ENCODE results near the gene RBM47. TPM values are rescaled to one million over a fixed set of nuclear protein-coding genes. Genes with fewer than 3 reads are reported as not detected.

The RBM47 gene
- total RNA-seq, 1 experiment from 2014 or later: 78.0 TPM

GRCh38 chr4:40454816-40455215 lies 174.8 kb downstream of the RBM47 start:
- Histone ChIP-seq H2AFZ (no peak overlapping the region), H3K9me2 (ENCODE audit: insufficient read depth) (no peaks in the 10 kb centered on the region), H3K9me3 (ENCODE audit: insufficient read depth, low read depth) (no peaks in the 10 kb centered on the region), H3K36me3 (ENCODE audit: low read depth) (peaks cover 24% of the 10 kb centered on the region), H3F3A (ENCODE audit: insufficient read depth, low read depth) (peaks cover 25% of the 10 kb centered on the region), H3K4me2 (no peak overlapping the region), H4K20me1 (ENCODE audit: insufficient read depth) (peaks cover 6% of the 10 kb centered on the region; the same call in 1 of the 2 replicates), H3K27ac (peak overlapping the region; percentile 21; the same call in 1 of the 2 replicates), H3K27me3 (ENCODE audit: insufficient read depth, low read depth) (no peaks in the 10 kb centered on the region), H3K79me2 (ENCODE audit: low read depth) (peaks cover 62% of the 10 kb centered on the region), H3K4me1 (replicated peaks; ENCODE audit: insufficient read depth) (peaks cover 52% of the 10 kb centered on the region), H3K4me3 (no peak overlapping the region)
- POLR2A ChIA-PET (ENCODE audit: unreplicated experiment): interaction anchor here (0.5 kb wide), 1 partner anchor 57 kb away, joined by 3 read pairs; no protein-coding TSS in a partner anchor
- no peak for DNase-seq
- intact Hi-C loops (cut with micrococcal nuclease; ENCODE audit: unreplicated experiment): no loop called here
- CTCF ChIA-PET: no interaction called here
- TF ChIP-seq CTCF (conservative IDR thresholded peaks at IDR 0.05): no peak
- no peak for TF ChIP-seq EZH2 (IDR thresholded peaks at IDR 0.05; ENCODE audit: low read depth)
- BruUV-seq (replicated peaks): no TSS peak

DNA sequence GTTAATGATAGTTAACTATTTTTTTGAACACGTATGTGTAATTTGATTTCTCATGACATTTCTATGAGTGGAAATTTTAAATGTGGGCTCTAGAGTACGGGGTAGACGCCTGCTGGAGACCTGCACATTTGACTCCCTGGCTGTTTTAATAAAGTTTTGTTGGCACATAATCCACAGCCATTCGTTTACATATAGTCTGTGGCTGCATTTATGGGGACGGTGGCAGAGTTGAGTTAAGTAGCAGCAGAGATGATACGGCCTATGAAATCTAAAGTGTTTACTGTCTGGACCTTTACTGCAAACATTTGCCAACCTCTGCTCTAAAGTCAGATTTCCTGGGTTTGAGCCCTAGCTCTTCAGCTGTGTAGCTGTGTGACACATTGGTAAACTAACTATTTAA lies 175.8 kb downstream of the RBM47 start:
- H4K20me1 ChIP-seq (ENCODE audit: insufficient read depth): peaks cover 6% of the 10 kb centered on the region; the same call in 1 of the 2 replicates
- no peak overlapping the region for H3K27ac ChIP-seq
- H3K27me3 ChIP-seq (ENCODE audit: insufficient read depth, low read depth): no peaks in the 10 kb centered on the region
- TF ChIP-seq CTCF (conservative IDR thresholded peaks at IDR 0.05) (no peak), EZH2 (IDR thresholded peaks at IDR 0.05; ENCODE audit: low read depth) (no peak)
- ChIA-PET CTCF (interaction anchor here (0.6 kb wide), 1 partner anchor 13 kb away, joined by 3 read pairs; no protein-coding TSS in a partner anchor), POLR2A (ENCODE audit: unreplicated experiment) (no interaction called here)
- H3K4me1 ChIP-seq (replicated peaks; ENCODE audit: insufficient read depth): peaks cover 49% of the 10 kb centered on the region
- no peak for DNase-seq
- BruUV-seq (replicated peaks): no TSS peak
- H3K79me2 ChIP-seq (ENCODE audit: low read depth): peaks cover 67% of the 10 kb centered on the region
- peaks cover 21% of the 10 kb centered on the region for H3F3A ChIP-seq (ENCODE audit: insufficient read depth, low read depth)
- no peaks in the 10 kb centered on the region for H3K9me3 ChIP-seq (ENCODE audit: insufficient read depth, low read depth)
- no peaks in the 10 kb centered on the region for H3K9me2 ChIP-seq (ENCODE audit: insufficient read depth)
- H2AFZ ChIP-seq: no peak overlapping the region
- H3K4me3 ChIP-seq: no peak overlapping the region
- intact Hi-C loops (cut with micrococcal nuclease; ENCODE audit: unreplicated experiment): no loop called here
- H3K36me3 ChIP-seq (ENCODE audit: low read depth): peaks cover 25% of the 10 kb centered on the region
- no peak overlapping the region for H3K4me2 ChIP-seq

- no peak overlapping the region for H3K4me3 ChIP-seq
- no peak for DNase-seq
- no peaks in the 10 kb centered on the region for H3K27me3 ChIP-seq (ENCODE audit: insufficient read depth, low read depth)
- H2AFZ ChIP-seq: no peak overlapping the region
- peaks cover 6% of the 10 kb centered on the region; the same call in 1 of the 2 replicates for H4K20me1 ChIP-seq (ENCODE audit: insufficient read depth)
- CTCF ChIA-PET: no interaction called here
- peaks cover 71% of the 10 kb centered on the region for H3K79me2 ChIP-seq (ENCODE audit: low read depth)
- H3K4me1 ChIP-seq (replicated peaks; ENCODE audit: insufficient read depth): peaks cover 21% of the 10 kb centered on the region
- no TSS peak for BruUV-seq (replicated peaks)
- H3K9me2 ChIP-seq (ENCODE audit: insufficient read depth): no peaks in the 10 kb centered on the region
- intact Hi-C loops (cut with micrococcal nuclease; ENCODE audit: unreplicated experiment): no loop called here
- H3F3A ChIP-seq (ENCODE audit: insufficient read depth, low read depth): peaks cover 19% of the 10 kb centered on the region
- no peaks in the 10 kb centered on the region for H3K9me3 ChIP-seq (ENCODE audit: insufficient read depth, low read depth)
- no peak overlapping the region for H3K27ac ChIP-seq
- peaks cover 22% of the 10 kb centered on the region for H3K36me3 ChIP-seq (ENCODE audit: low read depth)
- POLR2A ChIA-PET (ENCODE audit: unreplicated experiment): no interaction called here
- TF ChIP-seq EZH2 (IDR thresholded peaks at IDR 0.05; ENCODE audit: low read depth) (no peak), CTCF (conservative IDR thresholded peaks at IDR 0.05) (no peak)
- H3K4me2 ChIP-seq: no peak overlapping the region; the same call in 1 of the 2 replicates
Measured at GRCh38 chr4:40448875-40449274, 180.8 kb downstream of the RBM47 start.
